ENCODE results near the gene TBC1D24. TPM values are rescaled to one million over a fixed set of nuclear protein-coding genes. Genes with fewer than 3 reads are reported as not detected.
A peak's percentile ranks its signal among the peaks of the same experiment; 100 is the strongest.

TBC1D24 gene
- total RNA-seq, 1 donor from 2014 or later: 43.7 TPM

DNA sequence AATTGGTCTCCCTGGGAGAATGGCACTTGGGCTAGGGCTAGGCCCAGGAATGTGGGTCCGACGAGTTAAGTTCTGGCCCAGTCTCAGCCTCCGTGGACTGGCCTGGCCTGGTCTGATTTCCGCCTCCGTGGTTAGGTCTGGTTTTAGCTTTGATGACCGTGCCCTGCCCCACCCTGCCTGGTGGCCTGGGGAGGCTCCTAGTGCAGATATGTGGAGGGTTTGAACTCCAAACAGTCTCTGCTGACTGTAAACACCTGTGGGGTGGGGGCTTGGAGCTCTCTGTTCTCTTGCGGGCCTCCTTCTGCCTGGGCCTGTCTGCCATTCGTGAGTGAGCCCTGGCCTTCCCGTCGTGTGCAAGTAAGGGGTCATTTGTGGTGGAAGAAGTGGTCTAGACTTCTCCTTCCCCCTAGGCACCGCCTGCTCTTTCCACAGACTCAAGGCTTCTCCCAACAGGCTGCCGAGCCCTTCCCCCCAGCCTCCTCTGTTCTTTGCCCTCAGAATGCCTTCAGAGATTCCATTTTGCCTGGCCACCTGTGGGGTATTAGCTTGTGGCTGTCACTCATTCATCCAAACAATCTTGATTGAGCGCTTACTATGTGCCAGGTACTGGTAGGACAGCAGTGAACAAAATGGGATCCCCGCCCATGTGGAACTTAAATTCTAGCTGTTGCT, 40.4 kb downstream of the TBC1D24 start:
- peak; percentile 3 for ATAC-seq
- H3K4me1 ChIP-seq: peaks cover 62% of the 10 kb centered on the region
- TF ChIP-seq CTCF (IDR thresholded peaks at IDR 0.05): no peak
- H3K36me3 ChIP-seq: peaks cover 9% of the 10 kb centered on the region
- intact Hi-C loops (cut with DNase I): no loop called here
- peak overlapping the region; percentile 97 for H3K27ac ChIP-seq
- no peaks in the 10 kb centered on the region for H3K27me3 ChIP-seq
- H3K9me3 ChIP-seq: no peaks in the 10 kb centered on the region
- peak; percentile 70 for DNase-seq
- H3K4me3 ChIP-seq: peak overlapping the region; percentile 88

DNA sequence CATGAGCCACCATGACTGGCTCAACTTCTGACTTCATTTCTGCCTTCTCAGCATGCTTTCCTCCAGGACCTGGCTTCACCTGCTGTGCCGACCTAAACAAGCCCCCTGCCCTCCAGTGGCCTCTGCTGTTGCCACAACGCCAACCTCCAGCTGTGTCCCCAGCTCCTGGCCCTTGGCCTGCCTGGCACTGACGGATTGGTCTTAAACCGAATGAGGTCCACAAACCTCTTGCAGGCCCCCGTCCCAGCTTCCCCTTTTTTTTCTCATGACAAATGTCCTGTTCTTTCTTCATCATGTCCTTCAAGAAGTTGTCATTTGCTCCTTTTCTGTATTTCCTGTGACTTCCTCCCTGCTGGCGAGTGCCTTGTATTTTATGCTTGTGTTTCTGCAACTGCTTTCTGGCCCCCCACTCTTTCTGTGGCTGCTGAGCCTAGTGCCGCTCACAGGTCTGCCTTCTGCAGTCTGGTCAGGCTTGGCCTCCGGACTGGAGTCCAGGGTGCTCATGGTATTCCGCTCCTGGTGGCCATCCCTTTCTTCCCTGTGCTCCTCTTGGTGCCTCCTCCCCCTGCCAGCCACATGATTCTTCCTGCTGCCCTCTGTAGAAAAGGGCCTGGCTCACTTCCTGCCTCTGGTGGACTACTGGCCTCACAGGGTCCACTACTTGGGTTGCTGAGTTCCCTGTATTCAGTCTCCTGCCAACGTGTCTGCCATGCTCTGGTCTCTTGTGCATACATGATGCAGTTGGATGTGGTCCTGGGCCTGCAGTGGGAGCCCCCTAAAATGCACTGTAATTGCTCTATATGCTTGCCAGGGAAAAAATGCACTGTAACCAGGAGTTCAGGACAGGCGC, 41.7 kb downstream of the TBC1D24 start:
- ATAC-seq (no peak), DNase-seq (peak; percentile 75)
- Histone ChIP-seq H3K27me3 (no peaks in the 10 kb centered on the region), H3K9me3 (no peaks in the 10 kb centered on the region), H3K4me1 (peaks cover 65% of the 10 kb centered on the region), H3K27ac (peak overlapping the region; percentile 97), H3K36me3 (peaks cover 9% of the 10 kb centered on the region), H3K4me3 (peak overlapping the region; percentile 88)
- no peak for TF ChIP-seq CTCF (IDR thresholded peaks at IDR 0.05)
- intact Hi-C loops (cut with DNase I): no loop called here

GRCh38 chr16:2517954-2518605, 43.2 kb downstream of the TBC1D24 start:
- ATAC-seq: no peak
- intact Hi-C loops (cut with DNase I): no loop called here

DNA sequence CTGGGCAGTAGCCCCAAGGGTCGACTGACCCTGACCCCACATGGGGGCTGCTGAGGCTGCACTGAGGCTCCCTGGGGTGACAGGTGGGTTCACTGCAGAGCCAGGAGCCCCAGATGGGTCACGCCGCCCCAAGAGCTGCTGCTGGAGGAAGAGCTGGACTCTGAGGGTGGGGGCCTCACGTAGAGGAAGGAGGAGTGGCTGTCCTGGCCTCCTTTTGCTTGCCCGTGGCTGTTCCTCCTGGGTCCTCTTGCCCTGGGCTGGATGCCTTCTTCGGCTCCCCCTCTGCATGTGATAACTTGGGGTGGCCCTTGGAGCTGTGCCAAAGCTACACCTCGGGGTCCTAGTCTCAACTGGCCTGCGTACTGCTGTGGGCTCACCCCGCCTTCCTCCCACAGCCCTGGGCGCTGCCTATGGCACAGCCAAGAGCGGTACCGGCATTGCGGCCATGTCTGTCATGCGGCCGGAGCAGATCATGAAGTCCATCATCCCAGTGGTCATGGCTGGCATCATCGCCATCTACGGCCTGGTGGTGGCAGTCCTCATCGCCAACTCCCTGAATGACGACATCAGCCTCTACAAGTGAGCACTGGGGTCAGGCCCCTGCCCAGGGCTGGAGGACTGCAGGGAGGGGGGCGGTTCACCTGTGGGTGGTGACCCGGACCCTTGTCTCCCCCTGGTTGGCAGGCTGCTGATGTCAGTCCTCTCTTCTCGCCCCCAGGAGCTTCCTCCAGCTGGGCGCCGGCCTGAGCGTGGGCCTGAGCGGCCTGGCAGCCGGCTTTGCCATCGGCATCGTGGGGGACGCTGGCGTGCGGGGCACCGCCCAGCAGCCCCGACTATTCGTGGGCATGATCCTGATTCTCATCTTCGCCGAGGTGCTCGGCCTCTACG, 44.1 kb downstream of the TBC1D24 start:
- H3K4me3 ChIP-seq: peak overlapping the region; percentile 67
- intact Hi-C loops (cut with DNase I): no loop called here
- H3K27ac ChIP-seq: peak overlapping the region; percentile 70
- ATAC-seq (no peak), DNase-seq (peak; percentile 70)
- H3K36me3 ChIP-seq: peaks cover 29% of the 10 kb centered on the region
- H3K9me3 ChIP-seq: no peaks in the 10 kb centered on the region
- no peaks in the 10 kb centered on the region for H3K27me3 ChIP-seq
- H3K4me1 ChIP-seq: peaks cover 57% of the 10 kb centered on the region
- TF ChIP-seq CTCF (IDR thresholded peaks at IDR 0.05): no peak

More at GRCh38 chr16:2517954-2518605, 43.2 kb downstream of the TBC1D24 start:
- no peak for DNase-seq
- Histone ChIP-seq H3K27me3 (no peaks in the 10 kb centered on the region), H3K9me3 (no peaks in the 10 kb centered on the region), H3K4me1 (peaks cover 59% of the 10 kb centered on the region), H3K4me3 (no peak overlapping the region), H3K36me3 (peaks cover 19% of the 10 kb centered on the region), H3K27ac (peak overlapping the region; percentile 33)
- TF ChIP-seq CTCF (IDR thresholded peaks at IDR 0.05): no peak

GRCh38 chr16:2519711-2520080, 44.8 kb downstream of the TBC1D24 start:
- H3K4me3 ChIP-seq: peak overlapping the region; percentile 67
- peaks cover 57% of the 10 kb centered on the region for H3K4me1 ChIP-seq
- TF ChIP-seq CTCF (IDR thresholded peaks at IDR 0.05): no peak

More at GRCh38 chr16:2519711-2520080, 44.8 kb downstream of the TBC1D24 start:
- peaks cover 35% of the 10 kb centered on the region for H3K36me3 ChIP-seq
- ATAC-seq (no peak), DNase-seq (no peak)
- intact Hi-C loops (cut with DNase I): no loop called here
- H3K27ac ChIP-seq: peak overlapping the region; percentile 70
- no peaks in the 10 kb centered on the region for H3K27me3 ChIP-seq
- no peaks in the 10 kb centered on the region for H3K9me3 ChIP-seq

Measured in upper lobe of right lung (tissue), 1 donor.